Activated CD8-positive, alpha-beta memory T cell treated with anti-CD3 and anti-CD28 coated beads for 4 hours (primary cell): ENCODE measurements around the gene B3GNT7.
A peak's percentile ranks its signal among the peaks of the same experiment; 100 is the strongest.
"Not testable (repeated sequence)": the region's sequence is repeated elsewhere in the genome, so short reads cannot be mapped to it uniquely, and the experiment has no call there.

Experiments used
- DNase-seq, 2 donors: peaks; one replicate each; pipeline ENCODE4 v3.0.0-alpha.2; 2020; ENCODE audit warnings: low read depth in 2 of 2

Gene B3GNT7

GRCh38 chr2:231400681-231401080 lies 5.2 kb downstream of the B3GNT7 start:
- not testable (repeated sequence) for DNase-seq

DNA sequence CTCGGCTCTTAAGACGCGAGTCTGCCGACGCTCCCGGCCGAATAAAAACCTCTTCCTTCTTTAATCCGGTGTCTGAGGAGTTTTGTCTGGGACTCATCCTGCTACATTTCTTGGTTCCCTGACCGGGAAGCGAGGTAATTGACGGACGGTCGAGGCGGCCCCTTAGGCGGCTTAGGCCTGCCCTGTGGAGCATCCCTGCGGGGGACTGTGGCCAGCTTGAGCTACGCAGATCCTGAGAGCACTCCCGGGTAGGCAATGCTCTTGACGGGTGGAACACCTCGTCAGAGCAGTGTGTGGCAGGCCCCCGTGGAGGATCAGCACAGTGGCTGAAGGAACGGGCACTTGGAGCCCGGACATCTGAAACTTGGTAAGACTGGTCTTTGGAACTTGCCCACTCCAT lies 5.6 kb downstream of the B3GNT7 start:
- DNase-seq = not testable (repeated sequence)

DNA sequence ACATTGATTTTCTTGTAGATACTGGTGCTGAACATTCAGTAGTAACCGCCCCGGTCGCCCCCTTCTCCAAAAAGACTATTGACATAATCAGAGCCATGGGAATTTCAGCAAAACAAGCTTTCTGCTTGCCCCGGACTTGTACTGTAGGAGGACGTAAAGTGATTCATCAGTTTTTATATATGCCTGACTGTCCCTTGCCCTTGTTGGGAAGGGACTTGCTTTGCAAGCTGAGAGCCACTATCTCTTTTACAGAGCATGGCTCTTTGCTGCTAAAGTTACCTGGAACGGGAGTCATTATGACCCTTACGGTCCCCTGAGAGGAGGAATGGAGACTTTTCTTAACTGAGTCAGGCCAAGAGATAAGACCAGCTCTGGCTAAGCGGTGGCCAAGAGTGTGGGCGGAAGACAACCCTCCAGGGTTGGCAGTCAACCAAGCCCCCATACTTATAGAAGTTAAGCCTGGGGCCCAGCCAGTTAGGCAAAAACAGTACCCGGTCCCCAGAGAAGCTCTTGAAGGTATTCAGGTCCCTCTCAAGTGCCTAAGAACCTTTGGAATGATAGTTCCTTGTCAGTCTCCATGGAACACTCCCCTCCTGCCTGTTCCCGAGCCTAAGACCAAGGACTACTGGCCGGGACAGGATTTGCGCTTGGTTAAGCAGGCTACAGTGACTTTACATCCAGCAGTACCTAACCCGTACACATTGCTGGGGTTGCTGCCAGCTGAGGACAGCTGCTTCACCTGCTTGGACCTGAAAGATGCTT lies 8.1 kb downstream of the B3GNT7 start:
- DNase-seq = not testable (repeated sequence)

DNA sequence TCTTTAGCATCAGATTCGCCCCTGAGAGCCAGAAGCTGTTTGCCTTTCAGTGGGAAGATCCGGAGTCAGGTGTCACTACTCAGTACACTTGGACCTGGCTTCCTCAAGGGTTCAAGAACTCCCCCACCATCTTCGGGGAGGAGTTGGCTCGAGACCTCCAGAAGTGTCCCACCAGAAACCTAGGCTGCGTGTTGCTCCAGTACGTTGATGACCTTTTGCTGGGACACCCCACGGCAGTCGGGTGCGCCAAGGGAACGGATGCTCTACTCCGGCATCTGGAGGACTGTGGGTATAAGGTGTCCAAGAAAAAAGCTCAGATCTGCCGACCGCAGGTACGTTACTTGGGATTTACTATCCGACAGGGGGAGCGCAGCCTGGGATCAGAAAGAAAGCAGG lies 8.7 kb downstream of the B3GNT7 start:
- DNase-seq = not testable (repeated sequence)

DNA sequence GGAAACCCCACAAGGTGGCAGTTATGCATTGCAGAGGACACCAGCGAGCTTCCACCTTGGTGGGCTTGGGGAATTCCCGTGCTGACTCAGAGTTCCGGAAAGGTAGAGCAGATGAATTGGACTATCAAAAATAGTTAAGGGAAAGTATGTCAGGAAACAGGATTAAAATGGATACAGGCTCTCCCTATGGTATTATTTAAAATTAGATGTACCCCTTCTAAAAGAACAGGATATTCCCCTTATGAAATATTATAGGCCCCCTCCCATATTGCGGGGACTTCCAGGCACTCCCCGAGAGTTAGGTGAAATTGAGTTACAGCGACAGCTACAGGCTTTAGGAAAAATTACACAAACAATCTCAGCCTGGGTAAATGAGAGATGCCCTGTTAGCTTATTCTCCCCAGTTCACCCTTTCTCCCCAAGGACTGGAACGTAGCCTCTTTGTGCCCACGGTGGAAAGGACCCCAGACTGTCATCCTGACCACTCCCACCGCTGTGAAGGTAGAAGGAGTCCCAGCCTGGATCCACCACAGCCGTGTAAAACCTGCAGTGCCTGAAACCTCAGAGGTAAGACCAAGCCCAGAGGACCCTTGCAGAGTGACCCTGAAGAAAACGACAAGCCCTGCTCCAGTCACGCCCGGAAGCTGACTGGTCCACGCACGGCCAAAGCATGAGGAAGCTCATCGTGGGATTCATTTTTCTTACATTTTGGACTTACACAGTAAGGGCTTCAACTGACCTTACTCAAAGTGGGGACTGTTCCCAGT lies 10.3 kb downstream of the B3GNT7 start:
- DNase-seq = peak in 1 of 2 donors; percentile 32

- DNase-seq = not testable (repeated sequence)
Measured at GRCh38 chr2:231407686-231408085, 12.2 kb downstream of the B3GNT7 start.

DNA sequence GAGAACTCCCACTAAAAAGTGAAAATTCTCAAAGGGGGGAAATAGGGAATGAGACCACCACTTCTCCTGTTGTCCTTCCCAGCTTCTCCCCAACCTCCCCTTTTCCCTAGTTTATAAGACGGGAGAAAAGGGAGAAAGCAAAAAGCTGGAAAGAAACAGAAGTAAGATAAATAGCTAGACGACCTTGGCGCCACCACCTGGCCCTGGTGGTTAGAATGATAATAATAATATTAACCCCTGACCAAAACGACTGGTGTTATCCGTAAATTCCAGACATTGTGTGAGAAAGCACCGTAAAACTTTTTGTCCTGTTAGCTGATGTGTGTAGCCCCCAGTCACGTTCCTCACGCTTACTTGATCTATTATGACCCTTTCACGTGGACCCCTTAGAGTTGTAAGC lies 12.8 kb downstream of the B3GNT7 start:
- DNase-seq = not testable (repeated sequence)

DNA sequence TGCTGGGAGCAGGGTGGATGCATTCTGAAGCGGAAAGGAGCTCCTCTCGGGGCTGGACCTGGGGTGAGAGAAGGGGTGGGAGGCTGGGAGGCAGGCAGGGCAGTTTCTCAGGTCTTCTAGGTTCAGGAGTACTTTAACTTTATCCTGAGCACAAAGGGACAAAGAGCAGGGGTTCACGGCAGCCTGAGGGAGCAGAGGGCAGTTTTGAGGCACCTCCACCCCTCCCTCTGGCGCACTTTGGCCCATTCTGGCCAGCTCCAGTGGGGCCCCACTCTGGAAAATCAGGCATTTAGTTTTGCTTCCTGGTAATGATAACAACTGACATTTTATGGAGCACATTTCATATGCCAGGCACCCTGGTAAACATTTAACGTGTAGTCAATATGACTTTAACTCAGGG lies 14.3 kb downstream of the B3GNT7 start:
- no peak for DNase-seq

GRCh38 chr2:231410293-231411004 lies 14.9 kb downstream of the B3GNT7 start:
- DNase-seq = no peak

DNA sequence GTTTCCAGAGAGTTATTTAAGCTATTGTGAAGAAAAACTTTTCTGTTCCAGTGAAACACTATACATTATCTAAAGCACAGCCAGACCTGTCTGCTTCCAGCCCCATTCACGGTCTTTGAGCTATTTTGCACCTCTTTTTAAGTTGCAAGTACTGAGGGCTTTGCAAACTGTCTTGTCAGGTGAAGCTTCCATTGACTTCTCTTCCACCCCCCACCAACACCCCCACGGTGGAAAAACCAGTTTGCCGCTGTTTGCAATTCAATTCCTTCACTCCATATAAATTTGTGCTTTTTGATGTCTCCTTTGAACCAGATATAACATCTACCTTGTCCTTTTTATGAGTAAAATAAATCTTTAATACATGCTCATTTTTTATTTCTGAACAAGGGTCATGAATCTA lies 15.7 kb downstream of the B3GNT7 start:
- DNase-seq = no peak

- peak; percentile 53 to 61 for DNase-seq
Measured at GRCh38 chr2:231411831-231412617, 16.5 kb downstream of the B3GNT7 start.

DNA sequence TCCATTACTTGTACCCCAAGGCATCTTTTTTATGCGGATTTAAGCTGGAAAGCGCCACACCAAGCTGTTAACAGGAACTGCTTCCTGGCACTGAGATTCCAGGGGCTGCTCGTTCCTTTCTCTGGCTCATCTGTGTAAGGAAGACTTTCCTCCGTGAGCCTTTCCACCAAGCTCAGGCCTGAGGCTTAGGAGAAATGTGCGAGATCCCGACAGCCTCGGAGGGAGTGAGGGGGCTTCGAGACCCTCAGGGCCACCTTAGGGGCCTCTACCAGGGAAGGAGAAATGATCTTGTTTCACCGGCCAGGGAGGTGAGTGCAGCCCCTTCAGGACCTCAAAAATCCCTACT lies 17.1 kb downstream of the B3GNT7 start:
- no peak for DNase-seq

GRCh38 chr2:231413456-231413855 lies 17.9 kb downstream of the B3GNT7 start:
- no peak for DNase-seq

- DNase-seq = no peak
Measured at GRCh38 chr2:231413921-231414476, 18.5 kb downstream of the B3GNT7 start.

- DNase-seq = no peak
Measured at GRCh38 chr2:231415029-231415428, 19.5 kb downstream of the B3GNT7 start.

- DNase-seq = no peak
Measured at GRCh38 chr2:231418820-231419640, 23.5 kb downstream of the B3GNT7 start.

- no peak for DNase-seq
Measured at GRCh38 chr2:231421051-231421580, 25.6 kb downstream of the B3GNT7 start.

DNA sequence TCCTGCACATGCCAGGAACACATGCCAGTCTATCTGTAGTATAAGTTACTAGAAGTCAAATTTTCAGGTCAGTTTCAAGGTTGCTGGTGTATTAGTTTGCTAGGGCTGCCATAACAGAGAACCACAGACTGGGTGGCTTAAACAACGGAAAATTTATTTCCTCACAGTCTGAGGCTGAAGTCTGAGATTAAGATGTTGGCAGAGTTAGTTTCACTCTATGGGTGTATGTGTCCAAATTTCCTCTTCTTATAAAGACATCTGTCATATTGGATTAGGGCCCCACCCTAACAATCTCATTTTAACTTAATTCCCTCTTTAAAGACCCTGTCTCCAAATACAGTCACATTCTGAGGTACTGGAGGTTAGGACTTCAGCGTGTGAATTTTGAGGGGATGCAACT lies 26.5 kb downstream of the B3GNT7 start:
- DNase-seq = no peak

DNA sequence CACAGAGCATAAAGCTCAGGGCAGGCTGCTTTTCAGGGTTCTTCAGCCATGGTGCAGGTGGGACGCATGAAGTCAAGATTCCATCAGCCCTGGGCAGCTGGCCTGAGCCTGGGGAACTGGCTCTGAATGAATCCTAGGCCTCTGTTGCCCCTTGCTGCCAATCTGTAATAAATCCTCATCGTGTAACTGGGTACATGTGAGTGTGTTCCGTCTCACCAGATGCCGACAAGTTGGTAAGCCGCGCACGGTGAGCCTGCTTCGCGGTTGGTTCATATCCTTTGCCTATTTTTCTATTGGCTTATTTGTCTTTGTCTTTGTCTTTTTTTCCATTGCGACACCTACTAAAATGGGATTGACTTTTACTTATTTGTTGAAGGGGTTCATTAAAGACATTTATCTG lies 27.7 kb downstream of the B3GNT7 start:
- DNase-seq = no peak

DNA sequence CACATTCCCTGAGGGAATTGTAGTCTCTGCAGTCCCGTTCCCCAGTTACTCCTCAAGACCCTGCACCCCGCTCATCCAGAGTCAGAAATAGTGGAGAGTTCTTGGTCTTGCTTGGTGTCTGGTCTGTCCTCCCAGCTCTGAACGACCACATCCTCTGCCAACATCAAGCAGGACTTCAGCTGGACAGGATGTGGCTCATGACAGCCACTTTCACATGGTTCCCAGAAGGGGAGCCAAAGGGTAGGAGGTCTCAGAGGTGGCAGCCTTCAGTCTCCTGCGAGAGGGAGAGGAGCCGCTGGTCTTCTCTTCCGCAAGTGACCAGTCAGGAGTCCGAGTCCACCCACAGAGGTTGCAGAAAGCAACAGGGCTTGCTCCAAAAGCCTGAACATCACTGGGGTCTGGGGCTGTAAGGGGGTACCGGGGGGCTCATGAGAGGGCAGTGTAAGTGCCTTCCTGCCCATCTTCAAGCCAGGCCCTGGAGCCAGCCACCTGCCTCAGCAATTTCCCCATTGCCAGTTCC lies 29.8 kb downstream of the B3GNT7 start:
- no peak for DNase-seq
